HEK293T (cell line): ENCODE measurements around the gene ZNF605.

Source experiments
- BHLHE40 ChIP-seq: fragments of 450-650 bp; IDR thresholded peaks from 2 replicates; pipeline ENCODE4 v1.6.1; 2016; ENCODE audit warnings: mild to moderate bottlenecking, moderate library complexity, borderline replicate concordance
- ELF4 ChIP-seq: fragments of 450-650 bp; IDR thresholded peaks from 2 replicates; pipeline ENCODE4 v1.6.1; 2017; ENCODE audit warnings: antibody characterized with exemption
- FOXK2 ChIP-seq: fragments of 450-650 bp; IDR thresholded peaks from 2 replicates; pipeline ENCODE4 v1.6.1; 2016; ENCODE audit warnings: mild to moderate bottlenecking
- FOXM1 ChIP-seq: fragments of 450-650 bp; IDR thresholded peaks from 2 replicates; pipeline ENCODE4 v1.6.1; 2017; ENCODE audit warnings: mild to moderate bottlenecking, borderline replicate concordance
- NFRKB ChIP-seq: fragments of 450-650 bp; IDR thresholded peaks from 2 replicates; pipeline ENCODE4 v1.6.1; 2016; ENCODE audit warnings: mild to moderate bottlenecking, moderate library complexity
- SP1 ChIP-seq: fragments of 450-650 bp; IDR thresholded peaks from 2 replicates; pipeline ENCODE4 v1.6.1; 2017
- SUZ12 ChIP-seq: fragments of 450-650 bp; IDR thresholded peaks from 2 replicates; pipeline ENCODE4 v1.6.1; 2016; ENCODE audit warnings: mild to moderate bottlenecking

GRCh38 chr12:132926415-132926833, 29.7 kb downstream of the ZNF605 start:
- TF ChIP-seq BHLHE40 (no peak), FOXM1 (no peak), SP1 (no peak), SUZ12 (no peak), ELF4 (no peak), NFRKB (no peak), FOXK2 (no peak)
